HEK293 (cell line): ENCODE measurements around the gene TBC1D4.

Experiments used
- CTCF ChIP-seq: fragments of 450-650 bp; formaldehyde crosslinking; IDR thresholded peaks from 2 replicates; pipeline ENCODE4 v1.5.1; 2016; ENCODE audit warnings: missing biosample characterization, missing genetic modification characterization
- PATZ1 ChIP-seq: fragments of 450-650 bp; formaldehyde crosslinking; IDR thresholded peaks from 2 replicates; pipeline ENCODE4 v1.5.1; 2016; ENCODE audit warnings: missing biosample characterization, missing genetic modification characterization
- ZNF707 ChIP-seq: fragments of 450-650 bp; formaldehyde crosslinking; IDR thresholded peaks from 2 replicates; pipeline ENCODE4 v1.5.1; 2016; ENCODE audit warnings: missing biosample characterization, missing genetic modification characterization

- TF ChIP-seq ZNF707 (no peak), CTCF (no peak), PATZ1 (no peak)
These were observed 20.7 kb downstream of the TBC1D4 start for GRCh38 chr13:75461314-75461713.
